HG03066 (cell line): ENCODE measurements around the gene JAKMIP1.
"Not testable (repeated sequence)": the region's sequence is repeated elsewhere in the genome, so short reads cannot be mapped to it uniquely, and the experiment has no call there.

Experiments used
- ATAC-seq: cut with Tn5 transposase; IDR thresholded peaks from one replicate; pipeline ENCODE4 v1.9.1; 2021; ENCODE audit warnings: low read depth; ENCODE audit not compliant: unreplicated experiment

Gene JAKMIP1

DNA sequence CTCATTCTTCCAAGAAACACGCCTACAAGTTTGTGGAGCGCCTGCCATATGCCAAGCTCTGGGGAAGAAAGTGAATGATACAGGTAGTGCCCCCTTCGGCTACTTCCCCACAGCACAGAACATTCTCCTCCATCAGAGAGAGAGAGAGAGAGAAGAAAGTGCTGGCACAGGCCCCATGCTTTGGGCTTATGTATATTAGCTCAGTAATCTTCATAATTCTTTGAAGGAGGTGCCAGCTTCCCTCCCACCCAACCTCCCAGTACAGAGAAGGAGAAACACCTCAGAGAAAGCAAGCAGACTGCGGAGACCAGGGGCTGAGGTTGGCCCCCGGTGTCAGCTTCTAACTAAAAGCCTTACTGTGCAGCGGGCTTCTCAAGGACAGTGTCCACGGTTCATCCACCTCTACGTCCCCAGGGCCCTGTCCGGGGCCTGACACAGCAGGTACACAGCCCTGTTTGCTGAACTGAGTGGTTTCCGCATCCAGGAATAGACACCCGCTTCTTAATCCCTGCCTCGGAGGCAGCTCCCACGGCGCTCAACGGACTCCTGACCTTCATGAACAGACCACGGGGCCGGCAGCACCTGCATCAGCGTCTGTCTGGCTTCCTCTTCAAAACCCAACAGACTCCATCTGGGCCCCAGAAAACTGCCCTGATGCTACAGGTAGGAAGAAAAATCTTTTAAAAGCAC is 50.2 kb downstream of the JAKMIP1 start:
- no peak for ATAC-seq

DNA sequence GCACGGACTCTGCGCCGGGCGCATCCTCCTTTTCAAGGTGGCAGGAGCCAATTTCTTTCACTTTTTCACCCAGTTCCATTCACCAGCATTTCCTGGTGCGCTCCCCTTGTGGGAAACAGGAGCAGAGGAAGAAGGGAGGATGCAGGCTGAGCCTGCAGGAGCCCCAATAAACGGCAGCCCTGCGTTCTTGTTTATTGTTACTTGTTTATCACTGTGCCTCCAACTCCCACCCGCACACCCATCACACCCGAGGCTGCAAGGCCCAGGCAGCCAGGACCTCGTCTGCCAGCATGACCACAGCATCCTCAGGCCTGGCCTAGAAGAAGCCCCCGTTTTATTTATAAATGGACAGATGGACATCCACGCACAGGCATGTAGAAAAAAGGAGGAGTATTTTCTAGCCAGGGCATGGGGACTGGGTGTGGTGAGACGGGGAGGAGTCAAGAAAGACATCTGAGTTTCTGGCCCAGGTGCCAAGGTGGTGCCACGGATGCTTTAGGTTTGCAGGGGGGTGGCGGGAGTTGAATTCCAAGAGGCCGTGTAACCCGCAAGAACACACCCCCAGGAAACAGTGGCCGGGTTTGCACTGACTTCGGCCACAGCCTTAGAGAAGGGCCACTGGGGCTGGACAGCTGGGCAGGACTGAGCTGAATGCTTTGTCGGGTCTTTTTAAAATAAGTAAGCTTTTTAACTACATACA is 51.7 kb downstream of the JAKMIP1 start:
- no peak for ATAC-seq

DNA sequence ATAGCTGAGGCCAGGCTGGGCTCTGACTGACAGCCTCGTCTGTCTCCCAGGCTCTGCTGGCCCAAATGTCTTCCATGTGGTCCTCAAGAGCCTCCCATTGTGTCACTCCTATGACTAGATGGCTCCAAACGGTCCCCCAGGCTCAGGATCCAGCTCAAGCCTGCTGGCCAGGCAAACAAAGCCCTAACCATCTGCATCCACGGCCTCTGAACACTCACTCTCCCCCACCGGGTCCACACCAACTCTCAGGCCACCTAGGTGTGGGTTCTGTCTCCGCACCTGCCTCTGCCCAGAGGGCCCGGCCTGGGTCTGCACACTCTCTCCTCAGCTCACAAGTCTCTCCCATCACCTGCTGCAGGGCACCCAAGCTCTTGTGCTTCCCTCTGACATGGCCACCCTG is 52.9 kb downstream of the JAKMIP1 start:
- no peak for ATAC-seq

DNA sequence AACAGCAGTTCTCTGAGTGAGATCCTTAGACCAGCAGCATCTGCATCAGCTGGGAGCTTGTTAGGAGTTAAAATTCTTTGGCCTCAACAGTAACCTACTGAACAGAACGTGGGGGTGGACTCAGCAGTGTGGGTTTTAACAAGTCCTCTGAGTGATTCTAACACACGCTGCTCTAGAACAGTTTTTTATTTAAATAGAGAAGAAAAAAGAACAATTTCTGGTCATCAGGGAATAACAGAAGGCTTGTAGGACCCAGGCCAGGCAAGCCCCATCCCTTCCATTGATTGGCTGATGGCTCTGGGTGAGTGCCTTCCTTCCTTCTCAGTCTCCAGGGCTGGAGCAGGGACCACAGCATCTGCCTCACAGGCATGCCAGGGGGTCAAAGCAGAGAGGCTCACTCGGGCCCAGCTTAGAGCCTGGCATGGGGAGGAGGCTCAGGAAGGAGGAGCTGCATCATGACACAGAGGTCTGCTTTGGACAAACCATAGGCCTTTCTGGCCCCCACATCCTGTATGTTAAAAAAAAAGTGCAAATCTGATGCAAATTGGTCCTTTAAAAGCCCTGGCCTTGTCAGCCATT is 56.7 kb downstream of the JAKMIP1 start:
- ATAC-seq, result no peak

DNA sequence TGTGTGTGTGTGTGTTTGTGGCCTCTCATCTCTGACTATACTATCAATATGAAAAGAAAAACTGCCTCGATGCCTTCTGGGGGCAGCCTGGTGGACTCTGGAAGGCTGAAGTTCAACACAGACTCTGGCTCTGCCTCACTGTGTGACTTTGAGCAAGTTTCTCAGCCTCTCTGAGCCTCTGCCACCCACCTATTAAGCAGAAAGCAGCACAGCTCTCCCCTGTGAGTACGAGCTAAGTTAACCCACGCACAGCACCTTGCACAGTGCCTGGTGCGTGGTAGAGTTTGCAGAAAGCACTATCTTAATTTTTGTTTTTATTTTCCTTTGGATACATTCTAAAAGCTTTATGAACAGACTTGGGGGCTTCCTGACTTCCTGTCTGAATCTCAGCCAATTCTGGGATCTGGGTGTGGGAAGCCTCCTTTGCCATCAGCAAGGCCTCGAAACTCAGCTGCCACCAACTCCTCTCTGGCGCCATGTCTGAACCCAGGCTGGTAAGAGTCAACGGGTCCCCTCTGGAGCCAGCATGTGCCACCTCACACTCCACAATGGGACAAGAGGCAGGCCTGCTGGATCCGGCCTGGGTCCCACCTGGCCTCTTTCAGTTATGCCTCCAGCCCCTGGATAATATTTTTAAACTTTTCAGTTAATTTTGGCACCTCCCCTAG is 57.3 kb downstream of the JAKMIP1 start:
- ATAC-seq, result no peak

DNA sequence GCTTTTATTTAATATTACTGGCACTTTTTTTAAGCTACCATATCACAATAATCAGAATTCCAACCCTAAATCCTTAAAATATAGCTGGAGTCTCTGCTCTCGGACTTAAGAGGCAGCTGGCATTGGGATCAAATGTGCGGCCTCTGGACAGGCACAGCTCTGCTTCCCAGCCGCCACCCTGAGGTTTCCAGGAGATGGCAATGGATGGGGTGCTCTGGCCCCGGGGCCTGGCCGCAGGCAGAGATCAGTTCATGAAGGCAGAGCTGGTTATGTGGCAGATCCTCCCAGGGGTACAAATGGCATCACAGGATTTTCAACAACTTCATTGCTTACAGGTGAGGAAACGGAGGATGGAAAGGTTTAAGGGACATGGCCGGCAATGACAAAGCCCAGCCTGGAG is 57.8 kb downstream of the JAKMIP1 start:
- ATAC-seq, result no peak

DNA sequence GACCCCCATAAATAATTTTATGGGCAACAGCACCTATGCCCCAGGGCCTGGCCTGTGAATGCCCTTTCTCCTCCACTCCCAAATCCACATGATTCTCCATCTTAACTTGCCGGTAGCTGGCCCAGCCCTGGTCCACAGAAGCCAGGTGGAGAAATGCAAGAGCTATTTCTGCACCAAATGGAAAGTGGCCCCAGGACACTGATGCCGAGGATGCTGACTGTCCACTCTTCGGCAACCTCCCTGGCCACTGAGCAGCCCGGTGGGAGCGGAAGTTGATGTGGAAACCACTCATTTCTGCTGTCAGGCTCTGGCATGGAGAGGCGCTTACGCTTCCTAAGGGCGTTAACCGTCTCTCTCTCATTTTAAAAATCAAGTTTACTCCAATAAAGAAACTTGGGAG is 58.8 kb downstream of the JAKMIP1 start:
- ATAC-seq, result no peak

DNA sequence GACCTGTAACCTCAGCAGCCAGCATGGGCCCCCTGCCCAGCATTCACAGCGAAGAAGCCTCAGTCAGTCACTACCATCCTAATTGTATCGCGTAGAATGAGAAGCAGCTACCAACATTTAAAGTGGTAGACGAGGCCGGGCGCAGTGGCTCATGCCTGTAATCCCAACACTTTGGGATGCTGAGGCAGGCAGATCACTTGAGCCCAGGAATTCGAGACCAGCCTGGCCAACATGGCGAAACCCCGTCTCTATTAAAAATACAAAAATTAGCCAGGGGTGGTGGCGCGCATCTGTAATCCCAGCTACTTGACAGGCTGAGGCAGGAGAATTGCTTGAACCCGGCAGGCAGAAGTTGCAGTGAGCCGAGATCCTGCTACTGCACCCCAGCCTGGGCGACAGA is 59.3 kb downstream of the JAKMIP1 start:
- ATAC-seq, result not testable (repeated sequence)

DNA sequence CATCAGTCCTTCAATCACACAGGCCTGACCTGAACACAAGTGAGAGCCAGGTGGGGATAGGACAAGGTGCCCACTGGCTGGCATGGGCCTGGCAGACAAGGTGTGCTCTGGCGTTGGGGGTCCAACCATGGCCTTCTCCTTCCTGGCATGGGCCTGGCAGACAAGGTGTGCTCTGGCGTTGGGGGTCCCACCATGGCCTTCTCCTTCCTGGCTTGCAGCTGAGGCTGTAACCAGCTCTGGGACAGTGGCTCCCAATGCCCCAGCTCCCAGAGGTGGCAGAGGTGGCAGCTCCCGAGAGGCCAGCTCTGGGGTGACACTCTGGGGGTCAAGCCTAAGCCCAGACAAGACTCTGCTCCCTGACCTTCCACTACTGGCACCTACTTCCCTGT is 62.6 kb downstream of the JAKMIP1 start:
- ATAC-seq, result no peak

DNA sequence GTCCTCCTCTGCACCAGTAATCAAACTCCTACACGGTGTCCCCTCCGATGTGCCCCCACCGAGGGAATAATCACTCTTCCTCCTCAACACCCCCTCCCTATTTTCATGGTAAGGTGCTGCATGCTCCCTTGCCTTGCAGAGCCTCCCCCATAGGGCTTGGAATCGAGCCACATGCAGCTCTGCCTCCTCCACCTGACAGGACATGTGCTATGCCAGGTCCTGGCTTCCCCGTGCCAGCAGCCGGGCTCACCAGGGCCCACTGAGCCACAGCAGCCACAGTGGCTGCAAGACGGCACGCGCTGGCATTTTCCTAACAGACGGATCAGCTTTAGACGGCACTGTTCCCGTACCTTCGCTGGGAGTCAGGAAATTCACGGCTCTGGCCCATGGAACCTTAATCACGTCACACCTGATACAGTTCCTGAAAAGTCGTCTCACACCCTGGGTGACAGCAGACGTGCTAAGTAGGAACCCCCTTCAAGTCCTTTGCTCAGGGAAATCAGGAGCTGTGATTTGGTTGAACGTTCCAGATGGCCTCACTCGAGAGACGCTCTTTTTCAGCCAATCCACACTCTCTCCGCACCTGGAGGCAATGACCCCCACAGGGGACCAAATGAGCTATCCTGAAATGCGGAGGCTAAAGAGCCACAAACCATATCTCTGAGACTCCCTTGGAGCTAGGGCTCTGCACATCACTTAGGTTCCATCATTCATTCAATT is 63.2 kb downstream of the JAKMIP1 start:
- ATAC-seq, result no peak

DNA sequence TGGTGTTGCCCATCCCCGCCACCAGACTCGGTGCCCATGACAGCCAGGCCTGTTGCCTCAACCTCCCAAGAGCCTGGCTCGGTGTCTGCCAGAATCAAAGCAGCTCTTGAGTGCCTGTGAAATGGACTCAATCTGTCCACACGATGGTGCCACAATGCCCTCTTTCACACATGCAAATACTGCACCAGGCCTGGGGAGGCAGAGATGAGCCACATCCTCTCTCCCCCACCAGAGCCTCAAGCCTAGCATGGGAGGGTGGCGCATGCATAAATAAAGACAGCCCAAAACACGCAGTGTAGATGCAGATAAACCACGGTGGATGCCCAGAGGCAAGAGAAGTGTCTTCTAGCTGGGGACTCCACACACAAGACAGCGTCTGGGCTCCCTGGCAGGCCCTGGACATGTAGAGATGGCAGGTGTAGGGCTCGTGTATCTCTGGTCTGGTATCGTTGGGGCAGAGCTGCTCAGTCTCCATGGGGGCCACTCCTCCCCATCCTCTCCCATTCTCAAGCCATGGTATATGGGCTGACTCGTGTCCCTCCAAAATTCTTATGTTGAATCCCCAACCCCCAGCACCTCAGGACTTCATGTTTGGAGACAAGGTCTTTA is 65.6 kb downstream of the JAKMIP1 start:
- peak; percentile 79 for ATAC-seq

DNA sequence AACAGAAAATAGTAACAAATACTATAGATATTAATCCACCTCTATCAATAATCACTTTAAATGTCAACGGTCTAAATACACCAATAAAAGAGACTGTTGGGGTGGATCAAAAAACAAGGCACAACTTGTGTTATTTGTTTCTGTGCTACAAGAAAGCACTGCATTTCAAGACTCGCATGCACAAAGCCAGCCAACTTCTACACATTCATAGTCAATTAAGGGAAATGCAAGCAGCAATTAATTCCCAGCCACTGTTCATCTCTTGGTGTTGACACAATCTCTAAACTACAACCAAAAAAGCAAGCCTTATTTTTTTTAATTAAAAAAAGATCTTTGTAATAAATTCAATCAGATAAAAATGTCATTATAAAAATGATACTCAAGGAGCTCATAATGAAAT is 67.6 kb downstream of the JAKMIP1 start:
- ATAC-seq, result no peak

DNA sequence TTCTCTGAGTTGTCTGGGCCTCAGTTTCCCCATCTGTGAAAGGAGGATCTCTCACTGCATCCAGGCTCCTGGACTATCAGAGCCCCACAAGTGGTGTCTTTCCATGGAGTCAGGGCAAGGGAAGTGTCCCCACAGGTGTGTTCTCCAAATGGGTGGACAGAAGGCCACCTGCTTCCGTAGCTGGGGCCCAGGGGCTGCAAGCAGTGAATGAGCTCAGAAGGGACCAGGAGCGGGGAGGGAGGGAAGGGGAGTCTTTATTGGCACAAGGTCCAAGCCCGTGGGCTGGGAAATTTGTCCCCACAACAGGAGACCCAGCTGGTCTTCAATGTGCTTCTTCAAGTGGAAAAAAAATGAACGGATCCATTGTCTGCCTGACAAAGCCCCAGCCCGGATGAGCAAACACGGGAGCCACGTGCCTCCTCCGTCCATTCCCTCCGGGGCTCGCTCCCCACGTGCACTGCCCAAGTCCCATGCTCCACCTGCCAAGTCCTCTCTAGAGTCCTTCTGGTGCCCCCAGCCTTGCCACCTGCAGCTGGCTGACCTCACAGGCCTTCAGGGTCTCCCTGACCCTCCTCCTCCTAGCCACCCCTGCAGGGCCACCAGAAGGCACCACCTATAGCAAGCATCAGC is 72.0 kb downstream of the JAKMIP1 start:
- no peak for ATAC-seq

DNA sequence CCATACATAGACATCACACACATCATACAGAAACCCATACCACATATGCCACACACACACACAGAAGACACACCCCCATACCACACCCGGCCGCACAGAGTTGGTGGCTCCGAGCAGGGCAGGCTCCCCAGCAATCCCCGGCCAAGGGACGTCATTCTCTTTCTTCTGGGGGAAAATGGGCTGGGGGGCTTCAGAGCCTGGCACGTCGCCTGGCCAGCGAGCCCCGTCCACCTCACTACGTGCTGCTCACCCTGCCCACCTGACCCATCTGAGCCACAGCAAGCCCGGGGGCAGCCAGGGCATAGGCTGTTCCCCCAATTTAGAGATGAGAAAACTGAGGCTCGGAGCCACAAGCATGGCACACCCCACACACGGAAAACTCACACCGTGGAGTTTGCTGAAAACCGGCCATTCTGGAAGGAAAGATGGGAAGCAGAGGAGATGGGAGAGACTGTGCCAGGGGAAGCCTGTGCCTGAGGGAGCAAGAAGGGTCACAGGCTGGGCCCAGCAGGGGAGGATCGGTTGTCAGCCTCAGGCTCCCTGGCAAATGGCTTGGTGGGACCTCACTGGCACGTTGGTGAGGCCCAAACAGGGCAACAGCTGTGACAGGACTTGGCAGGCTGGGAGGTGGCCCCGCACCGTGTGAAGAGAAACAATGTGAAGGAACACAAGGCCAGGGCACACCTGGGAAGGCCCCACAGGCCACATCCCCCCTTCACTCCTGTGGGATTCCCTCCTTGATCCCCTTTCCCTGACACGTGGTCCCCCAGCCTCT is 73.2 kb downstream of the JAKMIP1 start:
- ATAC-seq, result no peak

DNA sequence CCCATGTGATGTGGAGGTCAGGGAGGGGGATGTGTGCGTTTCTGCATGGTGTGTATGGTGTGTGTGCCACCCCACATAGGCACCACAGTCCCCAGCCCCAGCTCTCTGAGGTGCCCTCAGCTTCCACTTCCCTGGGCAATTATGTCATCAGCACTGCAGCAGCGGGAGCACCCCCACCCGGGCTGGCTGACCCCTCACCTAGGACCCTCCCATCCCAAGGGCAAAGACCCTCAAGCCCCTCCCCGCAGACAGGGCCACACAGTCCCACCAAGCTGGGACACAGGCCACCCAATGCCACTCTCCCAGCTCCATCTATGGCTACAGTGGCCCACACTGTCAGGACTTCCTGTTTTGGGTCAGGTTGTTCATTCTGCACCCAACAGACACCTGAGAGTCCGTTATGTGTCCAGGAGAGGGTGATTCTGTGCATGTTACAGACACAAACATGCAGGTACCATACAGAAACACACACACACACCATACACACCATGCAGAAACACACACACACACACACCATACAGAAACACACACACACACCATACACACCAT is 75.2 kb downstream of the JAKMIP1 start:
- no peak for ATAC-seq

DNA sequence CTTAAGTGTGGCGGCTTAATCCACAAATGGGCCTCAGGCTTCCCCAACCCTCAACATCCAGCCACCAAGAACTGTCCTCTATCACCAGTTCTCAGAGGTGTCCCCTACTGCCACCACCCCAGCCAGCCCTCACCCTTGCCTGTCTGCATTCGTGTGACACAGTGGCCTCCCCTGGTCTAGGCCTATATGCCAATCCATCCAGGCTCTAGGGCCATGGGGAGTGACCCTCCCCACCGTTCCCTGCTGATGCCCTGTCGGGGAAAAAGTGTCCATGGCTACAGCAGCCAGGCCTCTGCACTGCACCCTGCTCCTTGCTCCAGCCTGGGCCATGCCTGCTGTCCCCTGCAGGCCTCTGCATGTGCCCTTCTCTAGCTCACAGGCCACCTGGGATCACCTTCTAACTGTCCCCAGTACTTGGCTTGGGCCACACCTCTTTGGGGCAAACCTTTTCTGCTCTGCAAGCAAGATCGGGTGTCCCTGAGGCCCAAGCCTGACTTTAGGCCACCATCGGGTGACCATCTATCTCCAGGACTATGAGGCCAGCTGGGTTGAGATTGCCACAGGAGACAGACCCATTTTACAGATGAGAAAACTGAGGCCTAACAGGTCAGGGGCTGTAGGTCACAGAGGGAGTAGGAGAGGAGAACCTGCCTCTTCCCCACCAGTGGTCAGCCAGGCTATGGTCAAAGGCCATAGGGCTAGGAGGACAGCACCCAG is 75.8 kb downstream of the JAKMIP1 start:
- no peak for ATAC-seq

DNA sequence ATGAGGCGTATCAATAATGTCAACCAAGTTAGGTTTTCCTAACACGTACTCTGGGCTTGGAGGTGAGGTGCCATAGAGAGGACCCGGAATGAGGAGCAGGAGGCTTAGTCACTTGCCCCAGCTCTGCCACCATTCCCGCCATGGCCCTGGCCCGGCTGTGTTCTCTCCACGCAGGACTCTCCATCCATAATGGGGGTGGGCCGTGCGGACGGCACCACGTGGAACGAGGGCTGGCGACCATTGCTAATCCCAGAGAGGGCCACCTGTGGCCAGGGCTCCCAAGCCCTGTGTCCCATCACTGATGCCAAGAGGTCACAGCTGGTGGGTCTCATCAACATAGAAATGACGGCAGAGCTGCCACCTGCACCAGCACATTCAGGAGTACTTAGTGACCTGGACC is 76.4 kb downstream of the JAKMIP1 start:
- ATAC-seq, result no peak

DNA sequence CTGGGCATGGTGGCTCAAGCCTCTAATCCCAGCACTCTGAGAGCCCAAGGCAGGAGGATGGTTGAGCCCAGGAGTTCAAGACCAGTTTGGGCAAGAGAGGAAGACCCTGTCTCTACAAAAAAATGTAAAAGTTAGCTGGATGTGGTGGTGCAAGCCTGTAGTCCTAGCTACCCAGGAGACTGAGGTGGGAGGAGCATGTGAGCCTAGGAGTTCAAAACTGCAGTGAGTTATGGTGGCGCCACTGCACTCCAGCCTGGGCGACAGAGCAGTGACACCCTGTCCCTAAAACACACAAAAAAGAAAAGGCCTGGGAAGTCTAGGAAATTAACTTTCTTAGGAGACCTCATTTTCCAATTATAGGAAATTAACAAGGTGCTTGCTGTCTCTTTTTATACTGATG is 76.8 kb downstream of the JAKMIP1 start:
- no peak for ATAC-seq
